ENCODE measurements around the gene TTLL11. TPM values are rescaled to one million over a fixed set of nuclear protein-coding genes. Genes with fewer than 3 reads are reported as not detected.
A peak's percentile ranks its signal among the peaks of the same experiment; 100 is the strongest.
"Not testable (repeated sequence)": the region's sequence is repeated elsewhere in the genome, so short reads cannot be mapped to it uniquely, and the experiment has no call there.

TTLL11 gene
- total RNA-seq, 1 donor from 2014 or later = 23.6 TPM

- no peak for FAIRE-seq
- DNase-seq (ENCODE audit: low spot score in 2 of 2) = no peak
Measured at GRCh38 chr9:122016309-122016708, 76.8 kb downstream of the TTLL11 start.

DNA sequence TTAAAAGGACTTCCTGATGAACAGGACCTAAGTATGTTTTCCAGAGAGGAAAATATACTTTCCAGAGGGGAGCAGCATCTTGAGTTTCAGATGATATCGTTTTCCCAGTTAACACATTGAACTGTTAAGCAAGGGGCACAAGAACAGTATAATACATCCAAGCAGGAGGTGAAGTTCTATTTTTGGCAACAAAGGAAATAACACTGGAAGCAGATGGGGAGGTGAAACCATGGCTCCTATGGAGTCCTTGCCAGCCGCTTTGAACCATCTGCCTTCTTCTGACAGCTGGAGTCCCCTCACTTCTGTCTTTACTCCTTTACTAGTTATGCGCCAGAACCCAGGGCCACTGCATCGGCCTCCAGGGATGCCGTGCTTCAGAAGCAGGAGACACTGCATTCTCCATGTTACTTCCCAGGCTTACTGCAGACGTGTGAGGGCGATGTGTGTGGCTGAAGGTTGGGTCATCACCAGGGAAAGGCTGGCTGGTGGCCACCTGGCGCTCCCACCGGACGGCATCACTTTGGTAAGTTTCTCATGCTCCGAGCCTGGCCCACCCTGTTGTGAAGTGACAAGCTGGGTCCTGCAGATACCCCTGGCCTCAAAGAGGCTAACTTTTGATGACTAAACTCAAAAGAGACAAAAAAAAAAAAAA lies 77.8 kb downstream of the TTLL11 start:
- no peak for DNase-seq (ENCODE audit: low spot score in 2 of 2)
- no peak for FAIRE-seq

- no peak for DNase-seq (ENCODE audit: low spot score in 2 of 2)
- no peak for FAIRE-seq
Measured at GRCh38 chr9:122011818-122012498, 81.2 kb downstream of the TTLL11 start.

GRCh38 chr9:122008559-122008958 lies 84.5 kb downstream of the TTLL11 start:
- DNase-seq (ENCODE audit: low spot score in 2 of 2) = no peak
- no peak for FAIRE-seq

DNA sequence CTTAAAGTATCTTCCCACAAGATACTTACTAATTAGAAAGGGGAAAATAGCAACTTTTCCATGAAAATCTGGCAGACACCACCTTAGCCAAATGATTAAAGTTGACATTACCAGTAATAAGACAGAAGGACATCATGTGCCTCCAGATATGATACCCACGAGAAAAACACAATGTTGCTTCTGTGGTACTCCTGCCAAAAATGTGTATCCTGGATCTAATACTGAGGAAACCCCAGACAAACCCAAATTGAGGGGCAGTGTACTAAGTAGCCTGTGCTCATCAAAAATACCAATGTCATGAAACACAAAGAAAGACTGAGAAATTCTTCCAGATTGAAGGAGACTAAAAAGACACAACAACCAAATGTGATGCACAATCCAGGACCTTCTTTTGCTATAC lies 85.3 kb downstream of the TTLL11 start:
- FAIRE-seq (no peak), DNase-seq (ENCODE audit: low spot score in 2 of 2) (no peak)

DNA sequence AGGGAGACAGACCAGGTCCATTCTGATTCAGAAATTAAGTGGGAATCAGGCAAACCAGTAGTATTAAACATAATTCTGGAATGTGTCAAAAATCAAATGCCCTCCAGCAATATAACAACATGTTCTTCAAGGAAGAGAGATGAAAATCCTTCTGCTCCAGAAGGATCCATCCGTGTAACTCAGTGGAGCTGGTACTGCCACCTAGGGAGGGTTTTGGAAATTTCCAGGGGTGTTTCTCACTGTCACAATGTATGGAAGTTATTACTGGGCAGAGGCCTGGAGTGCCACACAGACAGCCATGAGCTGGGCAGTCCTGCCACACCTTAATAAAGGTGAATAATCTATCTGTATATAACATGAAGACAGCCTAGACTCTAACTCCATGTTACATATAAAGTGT lies 87.5 kb downstream of the TTLL11 start:
- DNase-seq (ENCODE audit: low spot score in 2 of 2) = no peak
- FAIRE-seq = no peak

GRCh38 chr9:122004589-122004988 lies 88.5 kb downstream of the TTLL11 start:
- FAIRE-seq (no peak), DNase-seq (ENCODE audit: low spot score in 2 of 2) (no peak)

DNA sequence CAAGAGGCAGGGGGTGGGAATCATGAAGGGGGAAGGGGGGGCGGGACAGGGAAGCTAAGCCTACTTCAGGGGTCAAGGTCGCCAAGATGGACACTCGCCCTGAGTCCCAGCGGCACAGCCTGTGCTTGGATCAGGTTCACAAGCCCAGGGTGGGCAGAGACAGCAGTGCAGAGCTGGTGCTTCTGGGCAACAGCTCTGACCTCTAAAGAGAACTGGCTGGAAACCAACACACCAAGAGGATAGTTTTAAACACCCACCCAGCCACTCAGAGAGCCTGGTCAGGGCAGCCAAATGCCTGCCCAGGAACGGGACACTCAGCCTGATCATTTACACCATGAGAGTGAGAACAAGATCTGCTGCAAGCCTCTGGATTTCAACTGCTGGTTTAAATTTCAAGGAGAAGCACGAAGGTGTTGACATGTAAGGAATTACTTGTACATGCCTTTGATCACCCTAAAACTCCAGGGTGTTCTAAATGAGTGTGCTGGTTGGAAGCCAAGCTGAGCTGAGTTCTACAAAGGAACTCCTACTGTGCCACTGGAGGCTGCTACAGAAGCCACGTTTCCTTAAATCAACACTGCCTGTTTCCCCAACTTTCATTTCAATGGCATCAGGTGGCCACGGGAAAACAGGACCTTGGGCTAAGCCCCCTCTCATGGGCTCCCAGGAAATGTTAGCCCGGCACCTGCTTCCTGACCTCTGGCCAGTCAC lies 91.5 kb downstream of the TTLL11 start:
- DNase-seq (ENCODE audit: low spot score in 2 of 2) (no peak), FAIRE-seq (no peak)

- FAIRE-seq; DNase-seq (ENCODE audit: low spot score in 2 of 2): not testable (repeated sequence)
Measured at GRCh38 chr9:122000526-122000925, 92.6 kb downstream of the TTLL11 start.

- FAIRE-seq (no peak), DNase-seq (ENCODE audit: low spot score in 2 of 2) (no peak)
Measured at GRCh38 chr9:121999556-121999955, 93.6 kb downstream of the TTLL11 start.

DNA sequence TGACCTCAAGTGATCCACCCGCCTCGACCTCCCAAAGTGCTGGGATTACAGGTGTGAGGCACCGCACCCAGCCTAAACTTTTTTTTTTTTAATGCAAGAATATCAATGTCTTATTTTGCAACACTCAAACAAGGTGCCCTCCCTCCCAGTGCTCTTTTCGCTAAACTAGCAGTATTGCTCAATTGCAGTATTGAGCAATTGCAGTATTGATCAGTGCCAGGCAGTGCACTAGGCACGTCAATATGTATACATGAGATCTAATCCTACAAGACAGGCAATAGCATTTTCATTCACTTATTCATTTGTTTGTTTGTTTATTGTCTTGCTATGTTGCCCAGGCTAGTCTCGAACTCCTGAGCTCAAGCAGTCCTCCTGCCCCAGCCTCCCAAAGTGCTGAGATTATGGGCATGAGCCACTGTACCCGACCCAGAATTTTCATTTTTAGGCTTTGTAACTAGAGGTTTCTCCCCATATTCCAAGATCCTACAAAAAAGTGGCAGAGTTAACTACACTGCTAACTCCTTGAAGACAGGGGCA lies 94.5 kb downstream of the TTLL11 start:
- FAIRE-seq (no peak), DNase-seq (ENCODE audit: low spot score in 2 of 2) (no peak)

GRCh38 chr9:121997791-121998190 lies 95.3 kb downstream of the TTLL11 start:
- FAIRE-seq = no peak

DNA sequence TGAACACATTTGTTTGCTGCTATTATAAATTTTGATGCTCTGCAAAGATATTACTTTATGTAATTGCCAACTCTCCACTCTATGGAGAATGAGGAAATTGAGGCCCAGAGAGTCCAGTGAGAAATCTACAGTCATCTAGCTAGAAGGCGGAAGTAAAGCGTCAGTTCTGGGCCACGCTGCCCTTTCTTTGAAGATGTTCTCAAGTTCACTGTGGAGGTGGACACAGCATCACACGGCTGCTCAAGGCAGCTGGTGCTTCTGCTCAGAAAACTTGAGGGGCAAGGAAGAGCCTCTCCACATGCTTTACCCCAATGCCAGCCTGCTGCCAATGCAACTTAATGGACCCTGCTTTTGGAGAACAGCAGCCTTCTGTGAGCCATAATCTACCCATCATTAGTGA lies 96.3 kb downstream of the TTLL11 start:
- FAIRE-seq = no peak

More at GRCh38 chr9:121997791-121998190, 95.3 kb downstream of the TTLL11 start:
- DNase-seq (ENCODE audit: low spot score in 2 of 2) = no peak

GRCh38 chr9:121995997-121996396 lies 97.1 kb downstream of the TTLL11 start:
- no peak for DNase-seq (ENCODE audit: low spot score in 2 of 2)
- no peak for FAIRE-seq

More for the DNA sequence above, 96.3 kb downstream of the TTLL11 start:
- no peak for DNase-seq (ENCODE audit: low spot score in 2 of 2)

GRCh38 chr9:121992571-121993212 lies 100.4 kb downstream of the TTLL11 start:
- DNase-seq (ENCODE audit: low spot score in 2 of 2) (peak; percentile 35 to 65), FAIRE-seq (peak; percentile 64)

DNA sequence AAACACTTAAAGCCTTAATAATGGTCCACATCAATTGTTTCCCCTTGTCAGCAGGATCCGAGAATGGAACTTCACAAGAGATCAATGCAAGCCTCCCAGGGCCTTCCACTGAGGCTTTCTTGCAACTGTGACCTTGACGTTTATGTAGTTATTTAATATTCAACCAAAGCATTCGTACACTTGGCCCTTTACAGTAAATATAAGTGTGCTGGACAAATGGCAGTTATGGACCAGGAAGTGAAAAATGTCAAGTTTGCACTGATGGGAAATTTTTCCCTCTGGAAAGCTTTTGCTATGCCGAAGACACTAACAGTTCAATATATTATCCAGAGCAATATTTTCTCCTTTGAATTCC lies 101.8 kb downstream of the TTLL11 start:
- FAIRE-seq (no peak), DNase-seq (ENCODE audit: low spot score in 2 of 2) (no peak)

DNA sequence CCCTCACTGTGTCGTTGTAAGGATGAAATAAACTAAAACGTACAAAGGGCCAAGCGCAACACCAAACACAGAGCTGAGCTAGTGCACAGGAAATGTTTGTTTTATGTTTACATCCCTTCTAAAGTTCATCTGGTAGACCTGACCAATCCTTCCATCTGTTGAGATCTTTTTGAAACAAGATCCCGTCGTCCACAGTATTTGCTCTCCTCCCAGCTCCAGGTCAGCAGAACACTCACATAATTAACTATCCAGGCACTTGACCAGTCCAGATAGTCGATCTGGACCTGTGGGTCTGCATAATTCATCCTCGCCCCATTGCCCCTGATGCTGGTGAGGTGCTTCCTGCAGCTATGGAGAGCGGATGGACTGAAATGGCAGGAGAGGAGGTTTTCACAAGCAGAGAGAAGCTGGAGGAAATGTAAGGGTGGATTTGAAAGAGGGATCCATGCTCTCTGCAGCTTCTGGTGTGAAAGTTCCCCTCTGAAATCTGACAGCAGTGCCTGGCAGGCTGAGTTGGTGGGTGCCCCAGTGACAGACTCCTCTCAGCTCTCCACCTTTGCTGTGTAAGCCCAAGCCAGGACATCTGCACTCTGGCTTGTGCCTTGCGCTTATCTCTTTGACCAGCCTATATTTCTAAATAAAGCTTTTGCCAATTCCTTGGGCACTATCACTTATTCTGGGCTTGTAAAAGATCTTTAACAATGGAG lies 102.4 kb downstream of the TTLL11 start:
- no peak for FAIRE-seq
- no peak for DNase-seq (ENCODE audit: low spot score in 2 of 2)

GRCh38 chr9:121989010-121989409 lies 104.1 kb downstream of the TTLL11 start:
- DNase-seq (ENCODE audit: low spot score in 2 of 2) = no peak
- no peak for FAIRE-seq

DNA sequence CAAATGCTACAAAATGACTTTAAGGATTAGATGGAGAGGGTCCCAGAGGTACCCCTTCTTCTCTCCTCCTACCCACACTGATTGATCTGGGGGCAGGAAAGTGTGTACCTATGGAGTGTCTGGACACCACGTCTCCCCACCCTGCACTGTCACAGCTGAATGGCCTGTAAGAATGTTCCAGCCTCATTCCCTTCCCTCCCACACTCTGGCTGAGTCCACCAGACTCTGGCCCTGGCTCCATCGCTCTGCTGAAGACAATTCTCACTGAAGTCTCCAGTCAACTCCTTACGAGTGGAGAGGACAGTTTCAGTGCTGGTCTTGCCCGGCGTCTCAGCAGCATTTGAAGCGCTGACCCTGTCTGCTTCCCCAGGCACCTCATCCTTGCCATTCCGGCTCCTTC lies 105.8 kb downstream of the TTLL11 start:
- FAIRE-seq = no peak
- DNase-seq (ENCODE audit: low spot score in 2 of 2) = no peak

GRCh38 chr9:121985792-121986494 lies 107.2 kb downstream of the TTLL11 start:
- no peak for FAIRE-seq
- no peak for DNase-seq (ENCODE audit: low spot score in 2 of 2)

All from frontal cortex (tissue), 4 donors.